ENCODE results near the gene KIRREL1. TPM values are rescaled to one million over a fixed set of nuclear protein-coding genes. Genes with fewer than 3 reads are reported as not detected.

Gene KIRREL1
- total RNA-seq, 1 experiment from 2014 or later = 30.5 TPM

- Histone ChIP-seq H2AK5ac (ENCODE audit: insufficient read length, low read length) (no peak overlapping the region), H3K18ac (ENCODE audit: insufficient read length, low read depth, low read length) (no peak overlapping the region), H3K23ac (ENCODE audit: insufficient read length, low read depth, low read length) (no peak overlapping the region), H3K56ac (ENCODE audit: insufficient read length, low read depth, low read length) (no peak overlapping the region), H3K27ac (ENCODE audit: insufficient read length, low read depth, low read length) (no peak overlapping the region), H3K4me1 (ENCODE audit: insufficient read depth, low read length) (peaks cover 50% of the 10 kb centered on the region), H4K91ac (ENCODE audit: insufficient read length, low read depth, low read length) (no peak overlapping the region), H2BK12ac (ENCODE audit: insufficient read length, low read depth, low read length) (no peak overlapping the region), H3K79me2 (ENCODE audit: insufficient read depth, low read length) (no peaks in the 10 kb centered on the region), H2BK20ac (ENCODE audit: low read depth, low read length, poor library complexity, severe bottlenecking) (no peak overlapping the region), H3K27me3 (ENCODE audit: insufficient read depth, low read length) (no peaks in the 10 kb centered on the region), H3K9me3 (ENCODE audit: control insufficient read depth, low read depth, low read length) (no peaks in the 10 kb centered on the region), H3K14ac (ENCODE audit: insufficient read depth, low read length) (no peak overlapping the region), H2BK15ac (ENCODE audit: low read depth, low read length) (no peak overlapping the region), H2BK5ac (ENCODE audit: insufficient read length, low read length) (no peak overlapping the region), H4K20me1 (ENCODE audit: control insufficient read depth, insufficient read depth, insufficient read length) (no peaks in the 10 kb centered on the region), H2AFZ (ENCODE audit: low read length) (no peak overlapping the region), H3K23me2 (ENCODE audit: insufficient read length, low read depth, low read length, poor library complexity, severe bottlenecking) (peaks cover 4% of the 10 kb centered on the region), H2BK120ac (ENCODE audit: low read depth, low read length, poor library complexity, severe bottlenecking) (no peak overlapping the region), H3T11ph (ENCODE audit: low read length) (no peak overlapping the region), H4K5ac (ENCODE audit: insufficient read length, low read depth, low read length) (no peak overlapping the region), H3K4ac (ENCODE audit: low read depth, low read length) (no peak overlapping the region), H3K9ac (ENCODE audit: extremely low read depth, insufficient read length, low read length) (no peak overlapping the region), H3K79me1 (ENCODE audit: insufficient read depth, low read depth, low read length, poor library complexity, severe bottlenecking) (no peaks in the 10 kb centered on the region), H4K8ac (replicated peaks; ENCODE audit: insufficient read length, low read depth, low read length) (no peak overlapping the region), H3K4me2 (ENCODE audit: insufficient read depth, insufficient read length, low read length) (no peak overlapping the region)
- H3K36me3 Mint-ChIP-seq (ENCODE audit: insufficient read depth in 1 of 3, low read depth in 3 of 3) = peaks cover 0 to 7% (median 4%) of the 10 kb centered on the region in 3 experiments; a peak in 4 of 7 replicates
- no peak overlapping the region for H3K4me3 Mint-ChIP-seq
- H3K4me1 Mint-ChIP-seq = peaks cover 91 to 92% of the 10 kb centered on the region in 2 experiments
- H3K27me3 Mint-ChIP-seq (ENCODE audit: low read depth) = no peaks in the 10 kb centered on the region; the same call in 1 of the 2 replicates
- TF ChIP-seq CTCF (conservative IDR thresholded peaks at IDR 0.05) = no peak
- H3K27ac Mint-ChIP-seq = 0 out of 7 replicates have a peak overlapping the region, but pooled peaks of 1 of the 3 experiments have one; percentile 27
- WGBS (ENCODE audit: extremely low coverage, insufficient read length, low lambda C conversion rate) = no CpG with 5 or more reads among the region's 2 CpGs
- DNase-seq = no peak
- no peaks in the 10 kb centered on the region for H3K9me3 Mint-ChIP-seq
These were observed 107.1 kb downstream of the KIRREL1 start for GRCh38 chr1:158100498-158100897.

Measured in H9 (cell line).